Endothelial cell of umbilical vein (primary cell): ENCODE measurements around the gene CFAP97D1. TPM values are rescaled to one million over a fixed set of nuclear protein-coding genes. Genes with fewer than 3 reads are reported as not detected.

Experiments used
- BruUV-seq: library from RNA; stranded (reverse); fragments of 400-500 nt; replicated peaks from 2 replicates; lab custom pipeline; 2021; lab: Mats Ljungman, UMichigan
- CTCF ChIA-PET: fragments of 300-600, 350-600 bp; sonication (Branson Sonifier 250); formaldehyde crosslinking; loops from one replicate; lab custom pipeline; 2021; ENCODE audit warnings: antibody characterized with exemption, inconsistent platforms; lab: Charles Lee
- POLR2A ChIA-PET: fragments of 300-600, 350-600 bp; sonication (Branson Sonifier 250); formaldehyde crosslinking; loops from one replicate; lab custom pipeline; 2021; ENCODE audit warnings: antibody characterized with exemption, inconsistent platforms; lab: Charles Lee
- DNase-seq: peaks from one replicate; pipeline ENCODE4 v3.0.0-alpha.2; 2011; ENCODE audit warnings: low read depth, low spot score
- FAIRE-seq: peaks from 2 replicates; lab custom pipeline; 2011; peaks lifted over from hg19 to GRCh38; lab: Jason Lieb, UNC
- H2AFZ ChIP-seq: 2 replicates; pipeline ENCODE4 v1.6.0; 2012; ENCODE audit warnings: low read depth, low read length, control low read depth, inconsistent platforms
- H3K27ac ChIP-seq: 2 replicates; pipeline ENCODE4 v1.5.1; 2011; ENCODE audit warnings: low read depth, mild to moderate bottlenecking, control low read depth, low read length, moderate library complexity; ENCODE audit not compliant: insufficient read depth
- H3K27me3 ChIP-seq, 2 experiments: 2 replicates each; pipeline versions ENCODE4 v1.6.0 to v1.6.1; 2011; ENCODE audit warnings: low read length in 2 of 2, mixed read lengths in 1 of 2; ENCODE audit not compliant: control insufficient read depth in 2 of 2, insufficient read depth in 2 of 2
- H3K36me3 ChIP-seq, 2 experiments: 2 replicates in 1 of 2; 3 replicates in 1 of 2; pipeline ENCODE4 v1.5.1; 2011; ENCODE audit warnings: low read length in 2 of 2, mild to moderate bottlenecking in 1 of 2, moderate library complexity in 1 of 2; ENCODE audit not compliant: control insufficient read depth in 2 of 2, insufficient read depth in 2 of 2; ENCODE audit errors: extremely low read depth in 1 of 2
- H3K4me1 ChIP-seq: 3 replicates; pipeline ENCODE4 v1.5.1; 2011; ENCODE audit warnings: mild to moderate bottlenecking, low read length; ENCODE audit not compliant: control insufficient read depth, insufficient read depth; ENCODE audit errors: extremely low read depth
- H3K4me2 ChIP-seq: 2 replicates; pipeline ENCODE4 v1.6.1; 2011; ENCODE audit warnings: low read length, control low read depth, mixed read lengths; ENCODE audit not compliant: insufficient read depth
- H3K4me3 ChIP-seq, 3 experiments: fragments of 200-600 bp in 1 of 3; sonication (generic), shearing (Covaris generic) in 1 of 3; replicated peaks in 1 of 3; 2 replicates each; pipeline ENCODE4 v1.5.1; 2011 to 2016; ENCODE audit warnings: control low read depth in 3 of 3, low read length in 3 of 3, mild to moderate bottlenecking in 2 of 3, inconsistent platforms in 1 of 3, low read depth in 1 of 3, moderate library complexity in 1 of 3; ENCODE audit not compliant: insufficient read depth in 1 of 3
- H3K79me2 ChIP-seq: 2 replicates; pipeline ENCODE4 v1.6.0; 2012; ENCODE audit warnings: low read length, inconsistent platforms; ENCODE audit not compliant: control insufficient read depth, insufficient read depth
- H3K9ac ChIP-seq: replicated peaks from 2 replicates; pipeline ENCODE3; 2011; ENCODE audit warnings: low read length, control low read depth; ENCODE audit not compliant: insufficient read depth; ENCODE audit errors: extremely low read depth
- H3K9me1 ChIP-seq: replicated peaks from 3 replicates; pipeline ENCODE4 v1.6.0; 2011; ENCODE audit warnings: mild to moderate bottlenecking, low read length; ENCODE audit not compliant: control insufficient read depth, insufficient read depth; ENCODE audit errors: extremely low read depth
- H3K9me3 ChIP-seq: replicated peaks from 2 replicates; pipeline ENCODE4 v1.5.1; 2012; ENCODE audit warnings: low read length, inconsistent platforms; ENCODE audit not compliant: control insufficient read depth, insufficient read depth
- H4K20me1 ChIP-seq: replicated peaks from 2 replicates; pipeline ENCODE3; 2011; ENCODE audit warnings: mild to moderate bottlenecking, low read length; ENCODE audit not compliant: control insufficient read depth, insufficient read depth; ENCODE audit errors: extremely low read depth
- CTCF ChIP-seq, 2 donors: IDR thresholded peaks; 1 replicate in 1 of 2; 2 replicates in 1 of 2; pipeline ENCODE4 v1.5.1; 2011; ENCODE audit warnings: low read length in 2 of 2, mild to moderate bottlenecking in 2 of 2, moderate library complexity in 2 of 2, control low read depth in 1 of 2, inconsistent platforms in 1 of 2, low read depth in 1 of 2; ENCODE audit not compliant: insufficient read depth in 1 of 2; ENCODE audit errors: extremely low read depth in 1 of 2
- EZH2 ChIP-seq: IDR thresholded peaks from 2 replicates; pipeline ENCODE4 v1.6.1; 2012; ENCODE audit warnings: borderline replicate concordance, low read depth, mild to moderate bottlenecking, moderate library complexity, low read length, inconsistent platforms; ENCODE audit not compliant: severe bottlenecking
- FOS ChIP-seq: IDR thresholded peaks from 2 replicates; pipeline ENCODE4 v1.6.1; 2011; ENCODE audit warnings: mild to moderate bottlenecking, low read length, moderate library complexity, borderline replicate concordance; ENCODE audit not compliant: insufficient read depth
- GATA2 ChIP-seq: IDR thresholded peaks from 2 replicates; pipeline ENCODE4 v1.7.0; 2011; ENCODE audit warnings: low read depth, mild to moderate bottlenecking, moderate library complexity, mixed read lengths, low read length; ENCODE audit not compliant: insufficient read length, insufficient read depth
- JUN ChIP-seq: IDR thresholded peaks from 2 replicates; pipeline ENCODE4 v1.6.1; 2011; ENCODE audit warnings: borderline replicate concordance, low read depth; ENCODE audit not compliant: insufficient read length, insufficient read depth
- MYC ChIP-seq: IDR thresholded peaks from one replicate; pipeline ENCODE4 v1.6.1; 2011; ENCODE audit warnings: mild to moderate bottlenecking, low read depth, low read length
- POLR2A ChIP-seq: IDR thresholded peaks from 2 replicates; pipeline ENCODE4 v1.6.1; 2012; ENCODE audit warnings: low read depth, mild to moderate bottlenecking, control low read depth, low read length
- POLR2AphosphoS5 ChIP-seq: IDR thresholded peaks from 2 replicates; pipeline ENCODE4 v1.6.1; 2012; ENCODE audit warnings: low read depth, mild to moderate bottlenecking, control low read depth, low read length, moderate library complexity; ENCODE audit not compliant: insufficient read depth
- dilution Hi-C: fragments of 300-500 bp; cut with MboI; formaldehyde crosslinking; loops from one replicate; pipeline ENCODE4 v1.15.0; 2019; ENCODE audit warnings: low sequenced_read_pairs; ENCODE audit not compliant: extremely low pct_ligation_motif_present
- intact Hi-C: fragments of 100-400 bp; cut with micrococcal nuclease; formaldehyde crosslinking; loops from one replicate; pipeline ENCODE4 v1.10.0; 2022
- polyA plus RNA-seq, 4 experiments: library from polyadenylated mRNA; depleted of rRNA in 3 of 4; stranded (reverse) in 3 of 4; unstranded in 1 of 4; fragments of >200 nt; gene quantifications; 2 replicates each; pipeline versions ENCODE4 v1.2.1 to v1.2.3, GENCODE V29; 2011 to 2012; ENCODE audit warnings: missing spikeins in 1 of 4
- total RNA-seq: library from RNA; stranded (reverse); gene quantifications from 2 replicates; pipeline ENCODE4 v1.2.3, GENCODE V29; 2021
- TF ChIP-seq, protein P1 (sequence below): IDR thresholded peaks from 2 replicates; pipeline ENCODE4 v1.6.1; 2011; ENCODE audit not compliant: insufficient read depth, insufficient read length

CFAP97D1 gene
- total and polyA plus RNA-seq, 2 donors (not counting 3 experiments of a cell fraction or from before 2014, with no cell fraction given): not detected

DNA sequence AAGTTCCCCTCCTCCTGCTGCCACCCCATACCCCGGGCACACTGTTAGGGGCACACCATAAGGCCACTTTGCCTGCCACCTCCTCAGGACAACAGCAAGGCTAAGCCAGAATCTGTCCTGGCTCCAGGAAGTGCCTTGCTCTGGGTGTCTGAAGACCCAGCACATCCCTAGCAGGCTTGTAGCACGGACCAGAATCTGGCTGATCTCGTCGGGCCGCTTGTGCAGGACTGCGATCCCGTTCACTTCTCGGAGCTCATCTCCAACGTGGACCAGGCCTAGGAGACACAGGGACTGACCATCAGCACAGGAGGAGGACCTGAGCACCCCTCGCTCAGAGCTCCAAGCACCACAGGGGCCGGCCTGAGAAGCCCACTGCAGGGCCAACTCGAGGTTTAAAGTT is 45.3 kb downstream of the CFAP97D1 start:
- FAIRE-seq: no peak
- POLR2A ChIA-PET: no interaction called here
- no peak overlapping the region for H3K9ac ChIP-seq
- H2AFZ ChIP-seq: no peak overlapping the region
- dilution Hi-C loops (no loop called here), intact Hi-C loops (no loop called here)
- H3K4me2 ChIP-seq: no peak overlapping the region
- H3K36me3 ChIP-seq: peaks cover 2 to 5% of the 10 kb centered on the region in 2 experiments
- no peaks in the 10 kb centered on the region for H3K4me1 ChIP-seq
- CTCF ChIA-PET: interaction anchor here (1.6 kb wide), 1 partner anchor 20 kb away, joined by 8 read pairs; no protein-coding TSS in a partner anchor
- no peaks in the 10 kb centered on the region for H4K20me1 ChIP-seq
- H3K79me2 ChIP-seq: no peaks in the 10 kb centered on the region
- BruUV-seq: no TSS peak
- H3K9me1 ChIP-seq: no peaks in the 10 kb centered on the region
- H3K27me3 ChIP-seq: no peaks in the 10 kb centered on the region
- no peak overlapping the region for H3K27ac ChIP-seq
- DNase-seq: no peak
- H3K4me3 ChIP-seq: no peak overlapping the region
- TF ChIP-seq MYC (no peak), GATA2 (no peak), JUN (no peak), POLR2A (no peak), CTCF (IDR thresholded peaks at IDR 0.05; ENCODE audit: extremely low read depth in 1 of 2, insufficient read depth in 1 of 2, low read depth in 1 of 2, low read length in 2 of 2) (no peak)
- TF ChIP-seq, protein P1, sequence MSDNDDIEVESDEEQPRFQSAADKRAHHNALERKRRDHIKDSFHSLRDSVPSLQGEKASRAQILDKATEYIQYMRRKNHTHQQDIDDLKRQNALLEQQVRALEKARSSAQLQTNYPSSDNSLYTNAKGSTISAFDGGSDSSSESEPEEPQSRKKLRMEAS: no peak
- no peaks in the 10 kb centered on the region for H3K9me3 ChIP-seq

DNA sequence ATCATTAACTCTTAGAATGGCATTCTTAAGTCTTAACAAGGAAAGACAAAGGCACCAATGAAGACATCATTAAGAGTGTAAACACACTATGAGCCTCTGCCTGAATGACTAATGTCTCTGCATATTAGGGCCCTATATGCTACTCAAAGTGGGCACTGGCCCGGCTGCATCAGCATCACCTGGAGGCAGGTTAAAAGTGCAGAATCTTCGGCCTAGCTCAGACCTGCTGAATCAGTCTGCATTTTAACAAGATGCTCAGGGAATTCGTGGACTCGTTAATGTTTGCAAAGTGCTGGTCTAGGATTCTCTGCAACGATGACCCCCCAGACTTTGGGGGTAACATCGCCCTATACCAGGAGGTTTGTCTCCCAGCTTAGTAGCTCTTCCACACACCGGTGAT is 46.0 kb downstream of the CFAP97D1 start:
- Histone ChIP-seq H3K27me3 (no peaks in the 10 kb centered on the region), H2AFZ (no peak overlapping the region), H3K4me1 (no peaks in the 10 kb centered on the region), H3K4me3 (no peak overlapping the region), H3K79me2 (no peaks in the 10 kb centered on the region), H3K27ac (no peak overlapping the region), H3K9me1 (no peaks in the 10 kb centered on the region), H3K36me3 (peaks cover 2 to 5% of the 10 kb centered on the region in 2 experiments), H3K9me3 (no peaks in the 10 kb centered on the region), H3K9ac (no peak overlapping the region), H3K4me2 (no peak overlapping the region), H4K20me1 (no peaks in the 10 kb centered on the region)
- ChIA-PET CTCF (interaction anchor here (1.6 kb wide), 1 partner anchor 20 kb away, joined by 8 read pairs; no protein-coding TSS in a partner anchor), POLR2A (no interaction called here)
- dilution Hi-C loops: no loop called here
- intact Hi-C loops: no loop called here
- peak; percentile 43 for FAIRE-seq
- no TSS peak for BruUV-seq
- DNase-seq: no peak
- TF ChIP-seq POLR2AphosphoS5 (no peak), MYC (no peak), FOS (no peak), EZH2 (no peak), CTCF (IDR thresholded peaks at IDR 0.05; ENCODE audit: extremely low read depth in 1 of 2, insufficient read depth in 1 of 2, low read depth in 1 of 2, low read length in 2 of 2) (no peak), GATA2 (no peak), JUN (no peak), POLR2A (no peak)
- TF ChIP-seq, protein P1: no peak
